OCI-LY1 (cell line): ENCODE results near the gene USP47.

Experiments
- EZH2 ChIP-seq: fragments of 200-600 bp; sonication (generic), shearing (Covaris generic); IDR thresholded peaks from 2 replicates; pipeline ENCODE4 v1.8.0; 2017; ENCODE audit warnings: borderline replicate concordance, mixed run types, mild to moderate bottlenecking, antibody characterized with exemption, low read length, moderate library complexity, mixed read lengths
- TF ChIP-seq, protein P1 (sequence below): fragments of 200-600 bp; sonication (generic), shearing (Covaris generic); IDR thresholded peaks from 2 replicates; pipeline ENCODE4 v1.5.1; 2017; ENCODE audit warnings: mild to moderate bottlenecking, antibody characterized with exemption, low read length, moderate library complexity, mixed read lengths

DNA sequence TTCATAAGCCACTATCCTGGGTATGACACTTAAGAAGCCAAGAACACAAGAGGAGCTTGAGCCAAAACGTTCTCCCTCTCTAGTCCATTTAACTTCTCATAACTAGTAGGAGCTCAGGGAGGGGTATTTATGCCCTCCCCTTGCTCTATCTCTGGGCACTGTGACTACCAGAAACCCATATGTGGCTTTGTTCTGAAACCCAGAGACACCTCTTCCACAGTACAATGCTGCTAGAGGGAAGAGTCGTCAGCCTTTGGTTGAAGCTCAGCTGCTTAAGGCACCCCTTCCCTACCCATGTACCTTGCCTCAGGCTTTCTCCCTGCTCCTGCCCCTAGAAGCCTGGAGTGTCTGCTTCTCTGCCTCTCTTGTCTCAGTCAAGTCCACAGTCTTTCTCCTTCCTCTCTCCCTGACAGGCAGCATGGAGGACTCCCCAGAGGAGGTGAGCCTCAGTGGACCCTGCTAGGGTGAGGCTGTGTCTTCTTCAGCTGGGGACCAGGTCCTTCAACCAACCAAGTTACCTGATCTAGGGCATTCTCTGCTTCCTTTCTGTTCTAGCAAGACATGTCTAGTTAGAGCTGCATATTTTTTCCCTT, 23.1 kb upstream of the USP47 start:
- TF ChIP-seq, protein P1, sequence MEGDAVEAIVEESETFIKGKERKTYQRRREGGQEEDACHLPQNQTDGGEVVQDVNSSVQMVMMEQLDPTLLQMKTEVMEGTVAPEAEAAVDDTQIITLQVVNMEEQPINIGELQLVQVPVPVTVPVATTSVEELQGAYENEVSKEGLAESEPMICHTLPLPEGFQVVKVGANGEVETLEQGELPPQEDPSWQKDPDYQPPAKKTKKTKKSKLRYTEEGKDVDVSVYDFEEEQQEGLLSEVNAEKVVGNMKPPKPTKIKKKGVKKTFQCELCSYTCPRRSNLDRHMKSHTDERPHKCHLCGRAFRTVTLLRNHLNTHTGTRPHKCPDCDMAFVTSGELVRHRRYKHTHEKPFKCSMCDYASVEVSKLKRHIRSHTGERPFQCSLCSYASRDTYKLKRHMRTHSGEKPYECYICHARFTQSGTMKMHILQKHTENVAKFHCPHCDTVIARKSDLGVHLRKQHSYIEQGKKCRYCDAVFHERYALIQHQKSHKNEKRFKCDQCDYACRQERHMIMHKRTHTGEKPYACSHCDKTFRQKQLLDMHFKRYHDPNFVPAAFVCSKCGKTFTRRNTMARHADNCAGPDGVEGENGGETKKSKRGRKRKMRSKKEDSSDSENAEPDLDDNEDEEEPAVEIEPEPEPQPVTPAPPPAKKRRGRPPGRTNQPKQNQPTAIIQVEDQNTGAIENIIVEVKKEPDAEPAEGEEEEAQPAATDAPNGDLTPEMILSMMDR = no peak
- no peak for TF ChIP-seq EZH2
